Hepatocyte (in vitro differentiated cells): Measurements from ENCODE around the gene PCDH11X. TPM values are rescaled to one million over a fixed set of nuclear protein-coding genes. Genes with fewer than 3 reads are reported as not detected.
"Not testable (repeated sequence)": the region's sequence is repeated elsewhere in the genome, so short reads cannot be mapped to it uniquely, and the experiment has no call there.

ENCODE experiments used
- DNase-seq: peaks from one replicate; pipeline ENCODE4 v3.0.0-alpha.2; 2016; ENCODE audit warnings: low spot score
- H2AFZ ChIP-seq: fragments of 200-600 bp; sonication (generic); 2 replicates; pipeline ENCODE4 v1.6.0; 2016; ENCODE audit warnings: antibody characterized with exemption, mild to moderate bottlenecking
- H3K27ac ChIP-seq: fragments of 200-600 bp; sonication (generic); 2 replicates; pipeline ENCODE4 v1.5.1; 2016; ENCODE audit warnings: mild to moderate bottlenecking
- H3K27me3 ChIP-seq: fragments of 200-600 bp; sonication (generic); 2 replicates; pipeline ENCODE4 v1.6.1; 2016
- H3K36me3 ChIP-seq: fragments of 200-600 bp; sonication (generic); replicated peaks from 2 replicates; pipeline ENCODE4 v1.5.1; 2016; ENCODE audit warnings: low read depth; ENCODE audit not compliant: insufficient read depth
- H3K4me1 ChIP-seq: fragments of 200-600 bp; sonication (generic); 2 replicates; pipeline ENCODE4 v1.5.1; 2016; ENCODE audit warnings: mild to moderate bottlenecking, moderate library complexity; ENCODE audit not compliant: insufficient read depth
- H3K4me2 ChIP-seq: fragments of 200-600 bp; sonication (generic); 2 replicates; pipeline ENCODE4 v1.6.0; 2016
- H3K4me3 ChIP-seq: fragments of 200-600 bp; sonication (generic); 2 replicates; pipeline ENCODE4 v1.5.1; 2016; ENCODE audit warnings: mild to moderate bottlenecking
- H3K79me2 ChIP-seq: fragments of 200-600 bp; sonication (generic); 2 replicates; pipeline ENCODE4 v1.6.0; 2017; ENCODE audit warnings: mild to moderate bottlenecking
- H3K9me2 ChIP-seq: fragments of 200-600 bp; sonication (generic); replicated peaks from 2 replicates; pipeline ENCODE4 v1.6.0; 2017; ENCODE audit warnings: mild to moderate bottlenecking; ENCODE audit not compliant: insufficient read depth
- H3K9me3 ChIP-seq: fragments of 200-600 bp; sonication (generic); 2 replicates; pipeline ENCODE4 v1.5.1; 2016; ENCODE audit warnings: low read depth, mild to moderate bottlenecking
- H4K20me1 ChIP-seq: fragments of 200-600 bp; sonication (generic); 2 replicates; pipeline ENCODE4 v1.6.0; 2016; ENCODE audit warnings: mild to moderate bottlenecking; ENCODE audit not compliant: insufficient read depth, poor library complexity, severe bottlenecking
- EZH2 ChIP-seq: fragments of 200-600 bp; sonication (generic); IDR thresholded peaks from 2 replicates; pipeline ENCODE4 v1.6.1; 2016; ENCODE audit warnings: antibody characterized with exemption, mild to moderate bottlenecking, borderline replicate concordance
- WGBS: methylation state at CpG from one replicate; pipeline ENCODE4 v1.1.6; 2016; ENCODE audit warnings: low lambda C conversion rate; ENCODE audit errors: missing lambda C conversion rate; 5-methylcytosine and 5-hydroxymethylcytosine counted together
- polyA plus RNA-seq: library from polyadenylated mRNA; unstranded; fragments of >200 nt; fragmentation: Nextera tagmentation; extraction: Ambion mirVana; gene quantifications from 2 replicates; pipeline ENCODE4 v1.2.1, GENCODE V29; 2016
- small RNA-seq: library from RNA; depleted of rRNA; stranded (forward); fragments of <200 nt; gene quantifications from one replicate; pipeline ENCODE3, GENCODE V24; 2014
- total RNA-seq: library from RNA; depleted of rRNA; stranded (reverse); fragments of >200 nt; gene quantifications from 2 replicates; pipeline ENCODE4 v1.2.3, GENCODE V29; 2014

The PCDH11X gene
- total and polyA plus RNA-seq, 2 experiments from 2014 or later, result 1.5 to 4.5 TPM

GRCh38 chrX:91780698-91781097 lies 1.5 kb downstream of the PCDH11X start:
- not testable (repeated sequence) for H3K36me3 ChIP-seq, H3K9me2 ChIP-seq, H3K4me1 ChIP-seq, H3K79me2 ChIP-seq, H3K27ac ChIP-seq, H4K20me1 ChIP-seq, H3K9me3 ChIP-seq
- peak overlapping the region; percentile 52 for H2AFZ ChIP-seq
- peak; percentile 59 for TF ChIP-seq EZH2
- peak overlapping the region; percentile 75 for H3K4me2 ChIP-seq
- peak overlapping the region; percentile 45 for H3K4me3 ChIP-seq
- under 1% methylated on average over 23 of the region's 23 CpGs for WGBS
- DNase-seq, result peak; percentile 3
- H3K27me3 ChIP-seq, result peaks cover 32% of the 10 kb centered on the region

- not testable (repeated sequence) for H3K79me2 ChIP-seq
Observed at GRCh38 chrX:91781553-91782298, 2.6 kb downstream of the PCDH11X start.

DNA sequence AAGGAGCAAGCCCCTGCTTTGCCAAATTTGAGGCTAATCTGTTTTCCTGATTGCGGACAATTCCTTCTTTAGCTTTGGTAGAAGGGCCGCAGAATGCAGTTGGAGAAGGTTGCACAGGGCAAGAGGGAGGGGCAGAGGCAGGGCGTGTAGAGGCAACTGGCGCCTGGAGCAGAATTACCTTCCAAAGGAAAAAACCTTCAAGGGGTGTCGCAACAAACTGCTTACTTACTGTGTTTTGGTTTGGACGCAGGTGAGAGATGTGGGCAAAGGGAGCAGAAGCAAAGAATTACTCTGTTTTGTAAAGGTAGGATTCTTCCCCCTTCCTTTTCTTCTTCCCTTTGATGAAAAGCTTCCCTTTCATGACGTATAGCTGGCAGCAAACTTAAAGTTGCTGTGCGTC lies 3.6 kb downstream of the PCDH11X start:
- not testable (repeated sequence) for H3K4me3 ChIP-seq, H3K27ac ChIP-seq
- H3K4me2 ChIP-seq, result peak overlapping the region; percentile 75

More at GRCh38 chrX:91781553-91782298, 2.6 kb downstream of the PCDH11X start:
- WGBS, result 1% methylated on average over 32 of the region's 58 CpGs
- H3K9me2 ChIP-seq, H3K9me3 ChIP-seq, H3K4me3 ChIP-seq, H4K20me1 ChIP-seq, H3K36me3 ChIP-seq, H3K27ac ChIP-seq, H3K4me1 ChIP-seq: not testable (repeated sequence)
- DNase-seq, result peak; percentile 12
- H2AFZ ChIP-seq, result peak overlapping the region; percentile 9
- peaks cover 32% of the 10 kb centered on the region for H3K27me3 ChIP-seq
- peak overlapping the region; percentile 75 for H3K4me2 ChIP-seq

DNA sequence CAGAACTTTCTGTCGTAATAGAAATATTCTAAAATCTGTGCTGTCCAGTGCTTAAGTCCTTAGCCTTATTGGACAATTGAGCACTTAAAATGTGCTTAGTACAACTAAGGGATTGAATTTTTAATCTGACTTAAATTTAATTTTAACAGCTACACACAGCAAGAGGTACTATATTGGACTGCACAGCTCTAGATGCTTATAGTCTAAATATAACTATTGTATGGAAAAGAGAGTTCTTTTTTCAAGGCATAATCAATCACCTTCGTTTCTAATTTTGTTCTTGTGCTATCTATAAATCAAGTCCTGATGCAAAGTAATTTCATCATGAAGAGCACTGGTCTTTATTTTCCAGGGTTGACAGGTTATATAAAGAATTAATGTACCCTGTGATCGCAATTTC lies 38.4 kb downstream of the PCDH11X start:
- H3K9me2 ChIP-seq, H3K9me3 ChIP-seq, H3K4me3 ChIP-seq, H3K4me1 ChIP-seq, H3K27me3 ChIP-seq, H4K20me1 ChIP-seq, H3K4me2 ChIP-seq, H3K36me3 ChIP-seq, H2AFZ ChIP-seq, H3K79me2 ChIP-seq, DNase-seq, H3K27ac ChIP-seq: not testable (repeated sequence)
- 90% methylated on average over 3 of the region's 3 CpGs for WGBS

More for the DNA sequence above, 3.6 kb downstream of the PCDH11X start:
- not testable (repeated sequence) for H2AFZ ChIP-seq, H3K9me2 ChIP-seq, H3K4me1 ChIP-seq, H3K79me2 ChIP-seq, H4K20me1 ChIP-seq, DNase-seq, H3K9me3 ChIP-seq, H3K36me3 ChIP-seq
- peaks cover 25% of the 10 kb centered on the region for H3K27me3 ChIP-seq
- 11% methylated on average over 6 of the region's 8 CpGs for WGBS
- TF ChIP-seq EZH2, result peak; percentile 64

DNA sequence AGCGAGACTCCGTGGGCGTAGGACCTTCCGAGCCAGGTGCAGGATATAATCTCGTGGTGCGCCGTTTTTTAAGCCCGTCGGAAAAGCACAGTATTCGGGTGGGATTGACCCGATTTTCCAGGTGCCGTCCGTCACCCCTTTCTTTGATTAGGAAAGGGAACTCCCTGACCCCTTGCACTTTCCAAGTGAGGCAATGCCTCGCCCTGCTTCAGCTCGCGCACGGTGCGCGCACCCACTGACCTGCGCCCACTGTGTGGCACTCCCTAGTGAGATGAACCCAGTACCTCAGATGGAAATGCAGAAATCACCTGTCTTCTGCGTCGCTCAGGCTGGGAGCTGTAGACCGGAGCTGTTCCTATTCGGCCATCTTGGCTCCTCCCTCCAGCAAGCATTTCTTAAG lies 46.1 kb downstream of the PCDH11X start:
- not testable (repeated sequence) for H2AFZ ChIP-seq, DNase-seq, H3K27me3 ChIP-seq, H3K27ac ChIP-seq, H3K36me3 ChIP-seq, H3K4me3 ChIP-seq, H3K9me3 ChIP-seq, H4K20me1 ChIP-seq, H3K4me2 ChIP-seq, H3K9me2 ChIP-seq, H3K79me2 ChIP-seq, H3K4me1 ChIP-seq
- WGBS, result 96% methylated on average over 22 of the region's 24 CpGs

Small RNA genes lying within 50 kb of the gene (small RNA-seq; reads per million reads assigned to genes)
- gene RNU2-26P, result not detected
